Stomach smooth muscle (tissue), 2 donors: Measurements from ENCODE around the gene KIF6.
"Not testable (repeated sequence)": the region's sequence is repeated elsewhere in the genome, so short reads cannot be mapped to it uniquely, and the experiment has no call there.

ENCODE experiments used
- H3K27ac ChIP-seq: one replicate; pipeline ENCODE4 v1.7.0; 2013; ENCODE audit warnings: mild to moderate bottlenecking, low read length, inconsistent platforms
- H3K27me3 ChIP-seq, 2 donors: one replicate each; pipeline ENCODE4 v1.7.0; 2013; ENCODE audit warnings: low read length in 2 of 2; ENCODE audit not compliant: insufficient read depth in 2 of 2, control insufficient read depth in 1 of 2
- H3K36me3 ChIP-seq, 2 donors: one replicate each; pipeline ENCODE4 v1.7.0; 2013; ENCODE audit warnings: low read length in 2 of 2; ENCODE audit not compliant: control insufficient read depth in 2 of 2, insufficient read depth in 2 of 2
- H3K4me1 ChIP-seq: one replicate; pipeline ENCODE4 v1.7.0; 2013; ENCODE audit warnings: low read length; ENCODE audit not compliant: control insufficient read depth, insufficient read depth
- H3K4me3 ChIP-seq, 2 donors: one replicate each; pipeline ENCODE4 v1.7.0; 2013; ENCODE audit warnings: low read length in 2 of 2
- H3K9ac ChIP-seq, 2 donors: one replicate each; pipeline ENCODE4 v1.7.0; 2013; ENCODE audit warnings: low read length in 2 of 2, mild to moderate bottlenecking in 1 of 2
- H3K9me3 ChIP-seq, 2 donors: one replicate each; pipeline ENCODE4 v1.7.0; 2013; ENCODE audit warnings: low read length in 2 of 2; ENCODE audit not compliant: control insufficient read depth in 2 of 2
- donor health status: healthy.
- donor health status: Pancreatic carcinoma.

Gene KIF6

DNA sequence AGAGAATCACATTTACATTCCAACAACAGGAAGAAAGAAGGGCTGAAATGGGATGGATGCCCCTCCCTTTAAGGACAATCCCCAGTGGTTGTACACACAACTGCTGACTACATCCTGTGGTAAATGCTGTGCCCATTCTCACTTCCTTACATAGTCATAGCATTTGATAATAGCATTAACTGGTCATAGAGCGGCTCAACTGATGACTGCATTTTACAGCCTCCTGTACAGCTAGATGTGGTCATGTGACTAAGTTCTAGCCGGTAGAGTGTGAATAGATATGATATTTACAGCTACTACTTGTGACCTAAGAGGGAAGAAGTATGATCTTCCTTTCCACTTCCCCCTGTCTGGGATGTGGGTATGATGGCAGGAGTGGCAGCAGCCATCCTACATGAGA, 435.7 kb downstream of the KIF6 start:
- no peak overlapping the region for H3K27ac ChIP-seq
- H3K4me1 ChIP-seq = no peaks in the 10 kb centered on the region

DNA sequence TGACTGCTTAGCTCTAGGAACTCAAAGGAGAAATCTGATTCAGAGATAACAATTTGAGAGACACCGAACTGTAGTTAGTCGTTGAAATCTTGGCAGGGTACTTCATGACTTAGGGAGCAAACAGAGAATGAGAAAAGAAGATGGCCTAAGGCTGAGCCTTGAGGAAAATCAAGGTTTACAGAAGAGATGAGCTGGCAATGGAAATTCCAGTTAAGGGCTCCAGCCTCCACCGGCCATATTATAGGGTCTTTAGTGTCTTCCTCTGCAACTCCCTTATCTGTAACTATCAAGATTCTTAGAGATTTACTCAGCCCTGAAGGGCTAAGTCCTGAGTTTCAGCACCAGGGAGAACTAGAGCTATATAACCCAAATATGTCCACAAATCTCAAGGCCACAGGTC, 437.6 kb downstream of the KIF6 start:
- H3K27me3 ChIP-seq = peaks cover 0 to under 1% of the 10 kb centered on the region in 2 donors
- H3K9me3 ChIP-seq = no peaks in the 10 kb centered on the region
- no peak overlapping the region for H3K27ac ChIP-seq
- H3K4me3 ChIP-seq = no peak overlapping the region
- H3K9ac ChIP-seq = no peak overlapping the region
- no peaks in the 10 kb centered on the region for H3K4me1 ChIP-seq
- no peaks in the 10 kb centered on the region for H3K36me3 ChIP-seq

More for the DNA sequence above, 435.7 kb downstream of the KIF6 start:
- H3K27me3 ChIP-seq = peaks cover 2 to 4% of the 10 kb centered on the region in 2 donors
- no peaks in the 10 kb centered on the region for H3K36me3 ChIP-seq
- H3K9ac ChIP-seq = no peak overlapping the region
- no peaks in the 10 kb centered on the region for H3K9me3 ChIP-seq
- no peak overlapping the region for H3K4me3 ChIP-seq

DNA sequence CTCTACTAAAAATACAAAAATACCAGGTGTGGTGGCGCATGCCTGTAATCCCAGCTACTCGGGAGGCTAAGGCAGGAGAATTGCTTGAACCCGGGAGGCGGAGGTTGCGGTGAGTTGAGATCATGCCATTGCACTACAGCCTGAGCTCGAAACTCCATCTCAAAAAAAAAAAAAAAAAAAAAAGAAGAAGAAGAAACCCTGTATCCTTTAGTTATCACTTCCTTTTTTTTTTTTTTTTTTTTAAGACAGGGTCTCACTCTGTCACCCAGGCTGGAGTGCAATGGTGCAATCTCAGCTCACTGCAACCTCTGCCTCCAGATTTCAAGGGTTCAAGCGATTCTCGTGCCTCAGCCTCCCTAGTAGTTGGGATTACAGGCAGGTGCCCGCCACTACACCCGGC, 438.6 kb downstream of the KIF6 start:
- not testable (repeated sequence) for H3K27me3 ChIP-seq, H3K4me1 ChIP-seq, H3K36me3 ChIP-seq, H3K4me3 ChIP-seq, H3K27ac ChIP-seq, H3K9ac ChIP-seq, H3K9me3 ChIP-seq

DNA sequence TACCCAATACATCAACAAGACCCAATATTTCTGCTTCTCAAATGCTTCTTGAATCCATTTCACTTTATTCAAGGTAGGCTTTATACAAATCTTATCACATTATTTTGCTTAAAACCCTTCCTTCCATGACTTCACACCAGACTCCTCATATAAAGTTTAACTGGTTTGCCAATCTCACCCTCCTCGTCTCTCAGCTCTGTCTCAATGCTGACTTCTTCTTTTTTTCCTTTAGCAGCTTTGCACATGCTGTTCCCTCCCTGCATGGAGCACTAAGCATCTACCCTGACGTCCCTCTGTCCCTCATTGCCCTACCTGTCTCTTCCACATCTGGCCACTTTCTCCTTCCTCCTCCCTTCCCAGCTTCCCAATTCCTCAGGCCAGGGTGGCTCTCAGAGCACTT, 442.4 kb downstream of the KIF6 start:
- no peak overlapping the region for H3K4me3 ChIP-seq
- H3K9ac ChIP-seq = no peak overlapping the region
- H3K27me3 ChIP-seq = peaks cover 0 to 4% of the 10 kb centered on the region in 2 donors
- no peaks in the 10 kb centered on the region for H3K4me1 ChIP-seq
- no peaks in the 10 kb centered on the region for H3K36me3 ChIP-seq
- no peak overlapping the region for H3K27ac ChIP-seq
- H3K9me3 ChIP-seq = no peaks in the 10 kb centered on the region

DNA sequence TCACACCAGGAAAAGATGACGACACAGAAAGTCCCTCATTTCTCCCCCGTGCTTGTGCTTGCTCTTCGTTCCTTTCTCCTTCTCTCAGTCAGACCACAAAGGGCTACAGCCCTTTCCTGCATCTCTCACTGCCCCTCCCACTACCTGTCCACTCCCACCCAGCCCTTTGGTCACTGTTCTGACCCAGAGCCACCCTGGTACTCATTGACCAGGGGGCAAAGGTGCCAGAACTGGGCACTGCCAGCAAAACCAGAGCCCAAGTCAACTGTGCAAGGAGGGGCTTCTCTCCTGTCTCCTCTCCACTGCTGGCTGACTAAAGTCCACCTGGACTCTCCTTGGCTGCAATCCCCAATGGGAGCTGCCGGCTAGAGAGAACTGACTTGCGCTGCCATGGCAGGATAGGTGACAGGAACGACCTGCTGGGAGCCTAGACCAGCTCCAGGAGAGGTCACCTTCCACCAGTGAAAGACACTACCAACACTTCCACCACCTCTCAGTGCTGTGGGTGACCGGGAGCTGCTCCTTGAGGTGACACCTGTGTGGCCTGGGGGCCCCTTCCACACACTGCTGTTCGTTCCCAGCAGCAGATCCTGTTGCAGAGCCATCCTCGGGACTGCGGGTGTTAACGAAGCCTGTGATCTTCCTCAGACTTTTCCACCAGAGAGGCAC, 443.8 kb downstream of the KIF6 start:
- H3K27me3 ChIP-seq = peaks cover 0 to 4% of the 10 kb centered on the region in 2 donors
- H3K4me1 ChIP-seq = no peaks in the 10 kb centered on the region
- no peaks in the 10 kb centered on the region for H3K9me3 ChIP-seq
- H3K36me3 ChIP-seq = no peaks in the 10 kb centered on the region
- no peak overlapping the region for H3K27ac ChIP-seq
- H3K9ac ChIP-seq = no peak overlapping the region
- no peak overlapping the region for H3K4me3 ChIP-seq

DNA sequence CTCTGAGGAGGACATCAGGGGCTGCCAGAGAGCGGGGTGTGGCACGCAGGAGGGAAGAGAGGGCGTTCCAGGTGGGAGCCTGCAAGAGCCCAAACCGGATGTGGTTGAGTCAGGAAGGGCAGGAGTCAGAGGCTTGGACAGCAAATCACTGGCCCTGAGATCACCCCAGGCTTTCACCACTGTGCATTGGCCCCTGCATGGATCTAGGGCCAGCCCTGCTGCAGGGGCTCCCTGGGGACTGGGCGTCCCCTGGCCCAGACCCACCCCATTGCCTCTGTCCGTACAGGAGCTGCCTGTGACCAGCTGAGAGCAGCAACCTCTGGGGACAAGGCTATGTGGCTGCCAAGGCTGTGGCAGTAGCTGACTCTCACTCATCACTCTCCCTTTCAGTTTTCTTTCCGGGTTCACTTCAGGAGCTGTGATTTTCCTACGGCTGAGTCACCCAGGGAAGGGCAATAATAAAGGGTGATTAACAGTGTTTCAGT, 444.9 kb downstream of the KIF6 start:
- H3K9ac ChIP-seq = no peak overlapping the region
- H3K27me3 ChIP-seq = peaks cover 0 to 4% of the 10 kb centered on the region in 2 donors
- H3K4me1 ChIP-seq = no peaks in the 10 kb centered on the region
- H3K4me3 ChIP-seq = no peak overlapping the region
- H3K27ac ChIP-seq = no peak overlapping the region
- H3K36me3 ChIP-seq = no peaks in the 10 kb centered on the region
- no peaks in the 10 kb centered on the region for H3K9me3 ChIP-seq
